ENCODE data around the gene STPG3. TPM values are rescaled to one million over a fixed set of nuclear protein-coding genes. Genes with fewer than 3 reads are reported as not detected.

Gene STPG3
- total and polyA plus RNA-seq, 2 of the 13 experiments (the other 11 are each of a cell fraction or from before 2014, with no cell fraction given) = not detected

- TF ChIP-seq ZNF720 (CRISPR knock-in tag; IDR thresholded peaks at IDR 0.05) (no peak), KLF16 (CRISPR knock-in tag; IDR thresholded peaks at IDR 0.05) (no peak), ZNF337 (CRISPR knock-in tag; IDR thresholded peaks at IDR 0.05; ENCODE audit: borderline replicate concordance, low read depth) (no peak), MTA3 (CRISPR knock-in tag; IDR thresholded peaks at IDR 0.05) (no peak), ZSCAN31 (CRISPR knock-in tag; IDR thresholded peaks at IDR 0.05; ENCODE audit: low read depth) (peak; percentile 56; the same call in 1 of the 2 replicates), ZNF570 (CRISPR knock-in tag; IDR thresholded peaks at IDR 0.05; ENCODE audit: borderline replicate concordance) (no peak), NFE2L1 (CRISPR knock-in tag; IDR thresholded peaks at IDR 0.05; ENCODE audit: borderline replicate concordance) (no peak), ZNF773 (CRISPR knock-in tag; IDR thresholded peaks at IDR 0.05; ENCODE audit: borderline replicate concordance) (no peak), ZSCAN22 (CRISPR knock-in tag; IDR thresholded peaks at IDR 0.05) (no peak), GTF3A (CRISPR knock-in tag; conservative IDR thresholded peaks at IDR 0.05) (no peak), CTCF (CRISPR knock-in tag; IDR thresholded peaks at IDR 0.05) (no peak), ZNF329 (CRISPR knock-in tag; IDR thresholded peaks at IDR 0.05; ENCODE audit: low read depth) (no peak), AGO2 (optimal IDR thresholded peaks at IDR 0.05; ENCODE audit: low read depth, low read length) (peak; percentile 8), HNF1A (IDR thresholded peaks at IDR 0.05; ENCODE audit: low read depth) (no peak), HNF1A (CRISPR knock-in tag; IDR thresholded peaks at IDR 0.05; ENCODE audit: borderline replicate concordance) (0 out of 2 replicates have a peak, but pooled peaks have one; percentile 3), PRDM15 (CRISPR knock-in tag; IDR thresholded peaks at IDR 0.05) (no peak), ZFP36 (IDR thresholded peaks at IDR 0.05; ENCODE audit: borderline replicate concordance, low read depth, low read length, partially characterized antibody) (no peak), ZNF256 (CRISPR knock-in tag; conservative IDR thresholded peaks at IDR 0.05) (no peak), TEAD3 (CRISPR knock-in tag; optimal IDR thresholded peaks at IDR 0.05; ENCODE audit: borderline replicate concordance) (no peak)
- TF ChIP-seq, protein P1, sequence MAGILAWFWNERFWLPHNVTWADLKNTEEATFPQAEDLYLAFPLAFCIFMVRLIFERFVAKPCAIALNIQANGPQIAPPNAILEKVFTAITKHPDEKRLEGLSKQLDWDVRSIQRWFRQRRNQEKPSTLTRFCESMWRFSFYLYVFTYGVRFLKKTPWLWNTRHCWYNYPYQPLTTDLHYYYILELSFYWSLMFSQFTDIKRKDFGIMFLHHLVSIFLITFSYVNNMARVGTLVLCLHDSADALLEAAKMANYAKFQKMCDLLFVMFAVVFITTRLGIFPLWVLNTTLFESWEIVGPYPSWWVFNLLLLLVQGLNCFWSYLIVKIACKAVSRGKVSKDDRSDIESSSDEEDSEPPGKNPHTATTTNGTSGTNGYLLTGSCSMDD (CRISPR knock-in tag; IDR thresholded peaks at IDR 0.05) = no peak
Measured at GRCh38 chr9:137218212-137218753, 32.8 kb upstream of the STPG3 start (continued).

All from HepG2 (cell line).